ENCODE results near the gene PDE6B. TPM values are rescaled to one million over a fixed set of nuclear protein-coding genes. Genes with fewer than 3 reads are reported as not detected.

PDE6B gene
- total RNA-seq, 1 experiment from 2014 or later: 0.18 TPM

GRCh38 chr4:622071-622995 is 3.0 kb upstream of the PDE6B start:
- no peak for DNase-seq (ENCODE audit: low read depth)

- no peak for DNase-seq (ENCODE audit: low read depth)
Measured at GRCh38 chr4:622996-623913, 2.1 kb upstream of the PDE6B start.

GRCh38 chr4:623914-624566 is 1.3 kb upstream of the PDE6B start:
- no peak for DNase-seq (ENCODE audit: low read depth)

GRCh38 chr4:625631-626161 is 323 bp downstream of the PDE6B start:
- DNase-seq (ENCODE audit: low read depth): no peak

- no peak for DNase-seq (ENCODE audit: low read depth)
Measured at GRCh38 chr4:626201-627091, 1.1 kb downstream of the PDE6B start.

- DNase-seq (ENCODE audit: low read depth): no peak
Measured at GRCh38 chr4:627347-628125, 2.2 kb downstream of the PDE6B start.

- DNase-seq (ENCODE audit: low read depth): no peak
Measured at GRCh38 chr4:628311-628741, 3.0 kb downstream of the PDE6B start.

GRCh38 chr4:628821-629635 is 3.7 kb downstream of the PDE6B start:
- no peak for DNase-seq (ENCODE audit: low read depth)

GRCh38 chr4:629636-629914 is 4.2 kb downstream of the PDE6B start:
- no peak for DNase-seq (ENCODE audit: low read depth)

- DNase-seq (ENCODE audit: low read depth): no peak
Measured at GRCh38 chr4:629915-630641, 4.7 kb downstream of the PDE6B start.

GRCh38 chr4:630656-631055 is 5.3 kb downstream of the PDE6B start:
- no peak for DNase-seq (ENCODE audit: low read depth)

- no peak for DNase-seq (ENCODE audit: low read depth)
Measured at GRCh38 chr4:632196-632790, 6.9 kb downstream of the PDE6B start.

GRCh38 chr4:632926-633325 is 7.6 kb downstream of the PDE6B start:
- DNase-seq (ENCODE audit: low read depth): no peak

GRCh38 chr4:633406-633805 is 8.0 kb downstream of the PDE6B start:
- DNase-seq (ENCODE audit: low read depth): no peak

GRCh38 chr4:633976-634598 is 8.7 kb downstream of the PDE6B start:
- DNase-seq (ENCODE audit: low read depth): no peak

GRCh38 chr4:634599-634985 is 9.2 kb downstream of the PDE6B start:
- no peak for DNase-seq (ENCODE audit: low read depth)

Data from HT1080 (cell line).